SH-SY5Y (cell line): ENCODE measurements around the gene NOS3.

Experiments used
- GATA2 ChIP-seq: IDR thresholded peaks from 2 replicates; pipeline ENCODE4 v1.6.1; 2011; ENCODE audit warnings: mild to moderate bottlenecking, low read depth, low read length
- GATA3 ChIP-seq: IDR thresholded peaks from 2 replicates; pipeline ENCODE4 v1.6.1; 2011; ENCODE audit warnings: low read depth, mild to moderate bottlenecking, low read length, moderate library complexity

The NOS3 gene

DNA sequence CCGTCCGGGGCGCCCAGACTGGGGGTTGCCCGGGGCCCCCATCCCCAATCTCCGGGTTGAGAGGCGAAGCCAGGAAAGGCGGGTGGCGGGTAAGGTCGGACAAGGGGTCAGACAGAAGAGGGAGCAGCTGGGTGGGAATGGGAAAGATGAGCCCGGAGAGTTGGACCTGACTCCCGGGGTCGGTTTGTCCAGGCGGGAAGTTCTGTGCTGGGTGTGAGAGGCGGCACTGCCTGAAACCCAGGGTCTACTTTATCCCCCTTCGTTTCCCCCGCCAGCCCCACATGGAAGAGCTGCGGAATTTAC, 69.2 kb downstream of the NOS3 start:
- TF ChIP-seq GATA3 (no peak), GATA2 (no peak)

DNA sequence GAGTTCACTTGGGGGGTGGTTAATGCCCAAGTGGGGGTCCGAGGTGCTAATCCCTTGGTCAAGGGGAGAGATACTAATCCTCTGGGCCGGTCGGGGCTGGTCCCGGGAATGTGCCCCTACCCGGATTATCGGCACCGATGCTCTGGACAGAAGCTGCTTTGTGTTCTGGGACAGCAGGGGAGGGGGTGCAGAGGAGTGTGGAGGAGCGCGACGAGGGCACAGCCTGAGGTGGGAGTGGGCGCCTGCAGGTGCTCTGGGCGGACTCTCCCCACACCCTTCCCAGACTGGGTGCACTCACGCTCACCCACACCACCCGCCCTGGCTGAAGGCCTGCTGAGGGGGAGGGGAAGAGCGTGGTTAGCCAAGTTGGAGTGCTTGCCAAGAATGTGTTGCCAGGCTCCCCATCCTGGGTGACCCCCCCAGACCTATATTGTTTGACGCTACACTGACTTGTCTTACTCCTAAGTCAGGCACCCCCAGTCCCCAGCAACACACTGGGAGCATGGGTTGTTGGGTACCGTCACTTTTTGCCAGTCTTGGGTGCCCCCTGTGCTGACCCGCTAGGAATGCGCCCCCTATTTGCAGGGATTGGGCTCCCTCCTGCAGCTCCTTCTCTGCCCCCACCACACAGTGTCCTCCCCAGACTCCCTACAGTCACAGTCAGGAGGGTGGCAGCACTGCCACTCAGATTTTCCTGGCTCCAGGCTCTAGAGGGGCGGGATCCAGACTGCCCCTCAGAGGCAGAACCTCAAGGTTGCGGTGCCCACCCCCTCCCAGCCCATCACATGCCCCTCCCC, 69.8 kb downstream of the NOS3 start:
- no peak for TF ChIP-seq GATA3
- no peak for TF ChIP-seq GATA2

DNA sequence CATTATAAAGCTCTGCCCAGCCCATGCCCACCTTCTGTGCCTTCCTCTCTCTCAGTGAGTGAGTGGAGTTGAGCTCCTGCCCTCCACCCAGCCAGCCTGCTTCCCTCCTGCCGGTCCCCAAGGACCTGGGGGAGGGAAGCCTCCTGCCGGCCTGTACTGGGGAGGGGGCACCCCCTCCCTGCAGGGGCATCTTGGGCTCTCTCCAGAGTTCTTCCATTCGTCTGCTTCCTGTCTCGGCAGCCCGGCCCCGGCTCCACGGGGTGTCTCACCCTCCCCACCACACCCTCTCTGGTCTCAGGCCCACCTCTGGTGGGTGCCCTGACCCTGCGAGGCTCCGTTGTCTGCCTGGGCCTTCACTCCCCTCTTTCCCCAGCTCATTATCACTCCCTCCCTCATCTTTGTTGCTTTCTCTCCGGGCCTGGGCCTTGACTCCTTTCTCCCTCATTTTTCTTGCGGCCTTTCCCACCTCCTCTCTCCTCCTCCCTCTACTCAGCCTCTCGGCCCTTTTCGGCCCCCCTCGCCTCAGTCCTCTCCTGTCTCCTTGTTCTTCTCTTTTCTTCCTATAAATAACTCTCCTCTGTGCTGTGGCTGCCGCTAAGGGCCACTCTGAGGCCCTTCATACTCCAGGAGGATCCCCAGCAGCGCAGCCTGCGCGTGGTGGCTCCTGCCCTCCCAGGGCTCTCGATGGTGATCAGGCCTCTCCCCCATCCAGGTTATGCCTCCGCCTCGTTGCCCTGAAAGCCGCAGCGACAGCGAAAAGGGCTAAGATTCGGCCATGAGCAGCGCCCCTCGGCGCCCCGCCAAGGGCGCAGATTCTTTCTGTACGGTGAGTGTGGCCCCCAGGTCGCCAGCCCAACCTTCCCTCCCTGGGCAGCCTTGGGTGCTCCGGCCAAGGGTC, 70.6 kb downstream of the NOS3 start:
- TF ChIP-seq GATA3: no peak
- TF ChIP-seq GATA2: no peak

DNA sequence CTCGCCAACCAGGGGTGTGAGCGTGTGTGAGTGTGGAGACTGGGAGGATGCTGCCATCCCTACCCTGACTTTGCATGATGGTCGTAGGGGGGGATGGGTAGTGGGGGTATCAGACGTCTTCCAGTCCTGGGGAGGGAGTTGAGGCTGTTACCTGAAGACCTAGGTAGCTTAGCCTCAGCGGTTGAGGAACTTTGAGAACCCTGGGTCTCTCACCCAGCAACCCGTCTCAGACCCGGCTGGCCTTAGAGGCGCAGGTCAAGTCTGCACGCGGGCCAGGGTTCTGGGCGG, 71.2 kb downstream of the NOS3 start:
- TF ChIP-seq GATA3: no peak
- no peak for TF ChIP-seq GATA2

DNA sequence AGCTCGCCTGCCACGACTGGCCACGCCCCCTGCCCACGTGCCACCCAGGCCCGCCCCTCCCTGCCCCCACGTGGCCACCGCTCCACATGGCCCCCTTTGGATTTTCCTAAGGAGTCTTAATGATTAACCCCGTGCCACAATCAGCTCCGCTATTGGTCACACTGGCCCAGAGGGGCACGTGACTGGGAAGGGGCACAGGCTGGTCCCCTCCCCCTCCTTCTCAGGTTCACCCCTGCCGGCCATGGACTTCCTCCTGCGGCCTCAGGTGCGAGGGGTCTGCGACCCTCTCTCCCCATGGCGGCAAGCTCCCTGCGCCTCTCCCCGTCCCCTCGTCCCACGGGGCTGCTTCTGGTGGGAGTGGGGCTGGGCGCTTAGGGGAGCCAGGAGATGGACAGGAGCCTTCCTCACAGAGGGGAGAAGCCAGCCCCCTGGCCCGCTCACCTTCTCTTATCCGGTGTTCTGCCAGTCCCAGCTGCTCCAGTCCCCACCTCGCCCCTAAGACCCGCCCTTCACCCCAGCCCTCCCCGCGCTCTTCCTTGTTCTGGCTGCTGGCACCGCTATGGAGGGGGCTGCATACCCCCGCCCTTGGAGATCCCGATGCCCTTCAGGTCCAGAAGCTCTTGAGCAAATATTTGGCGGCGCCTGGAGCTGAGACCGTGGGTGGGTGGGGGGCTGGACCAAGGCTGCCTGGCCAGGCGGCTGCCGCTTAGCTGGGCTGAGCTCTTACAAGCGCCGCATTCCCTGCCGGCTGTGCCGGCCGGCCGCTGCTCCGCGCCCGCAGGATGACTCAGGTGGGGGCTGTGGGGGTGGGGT, 71.8 kb downstream of the NOS3 start:
- TF ChIP-seq GATA2 (no peak), GATA3 (no peak)

DNA sequence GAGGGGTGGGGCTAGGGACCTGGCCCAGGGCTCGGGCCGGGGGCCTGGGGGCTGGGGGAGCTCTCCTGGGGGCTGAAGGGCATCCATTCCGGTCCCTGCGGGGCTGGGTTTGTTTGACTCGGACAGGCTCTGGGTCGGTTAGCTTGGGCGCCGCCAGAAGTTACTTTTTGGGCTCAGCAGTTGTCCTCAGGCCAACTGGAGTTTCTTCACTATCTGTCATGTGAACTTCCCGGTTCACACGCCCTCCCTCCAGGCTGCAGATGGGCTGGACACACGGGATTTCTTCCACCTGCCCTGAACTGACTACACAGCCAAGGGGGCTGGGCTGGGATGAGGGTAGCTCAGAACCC, 72.4 kb downstream of the NOS3 start:
- no peak for TF ChIP-seq GATA2
- no peak for TF ChIP-seq GATA3
